Tibial nerve (tissue), 3 donors: Measurements from ENCODE around the gene LTBP2.

Experiments used
- CTCF ChIP-seq, 5 experiments: fragments of 200-600 bp in 3 of 5; fragments of 450-650 bp in 2 of 5; sonication (generic) in 3 of 5; IDR thresholded peaks; one replicate each; pipeline ENCODE4 v1.5.1; 2016 to 2019; ENCODE audit warnings: antibody characterized with exemption in 5 of 5, mild to moderate bottlenecking in 3 of 5, moderate library complexity in 2 of 5
- POLR2A ChIP-seq, 2 donors: fragments of 450-650 bp; IDR thresholded peaks; one replicate each; pipeline ENCODE4 v1.6.1; 2017; ENCODE audit warnings: antibody characterized with exemption in 2 of 2, mild to moderate bottlenecking in 2 of 2, moderate library complexity in 2 of 2

DNA sequence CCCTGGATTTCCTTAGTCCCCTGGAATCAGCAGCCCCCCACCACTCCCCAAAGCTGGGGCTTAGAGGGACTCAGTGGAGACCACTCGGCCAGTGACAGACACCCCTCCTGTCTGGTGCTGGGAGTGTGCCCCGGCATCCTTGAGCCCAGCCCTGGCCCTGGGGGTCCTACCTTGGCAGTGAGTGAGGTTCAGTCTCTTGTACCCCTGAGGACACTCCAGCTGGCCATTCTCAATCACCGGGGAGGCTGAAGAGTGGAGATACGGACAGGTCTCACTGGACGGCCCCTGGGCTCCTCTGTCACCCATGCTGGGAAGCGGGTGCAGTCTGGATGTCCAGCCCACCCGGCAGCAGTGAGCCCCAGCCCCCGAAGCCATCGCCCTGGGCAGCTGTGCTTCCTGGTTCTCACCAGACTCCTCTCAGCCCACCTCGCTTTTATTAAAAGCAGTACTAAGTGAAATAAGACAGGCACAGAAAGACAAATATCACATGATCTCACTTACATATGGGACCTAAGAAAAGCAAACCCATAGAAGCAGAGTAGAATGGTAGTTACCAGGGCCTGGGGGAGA is 76.2 kb downstream of the LTBP2 start:
- TF ChIP-seq CTCF (IDR thresholded peaks at IDR 0.05), result no peak
- TF ChIP-seq POLR2A (IDR thresholded peaks at IDR 0.05), result no peak
